Measurements from ENCODE around the gene GRIA4. TPM values are rescaled to one million over a fixed set of nuclear protein-coding genes. Genes with fewer than 3 reads are reported as not detected.

GRIA4 gene
- total RNA-seq, 4 donors from 2014 or later = 0.08 to 1.0 (median 0.76) TPM

DNA sequence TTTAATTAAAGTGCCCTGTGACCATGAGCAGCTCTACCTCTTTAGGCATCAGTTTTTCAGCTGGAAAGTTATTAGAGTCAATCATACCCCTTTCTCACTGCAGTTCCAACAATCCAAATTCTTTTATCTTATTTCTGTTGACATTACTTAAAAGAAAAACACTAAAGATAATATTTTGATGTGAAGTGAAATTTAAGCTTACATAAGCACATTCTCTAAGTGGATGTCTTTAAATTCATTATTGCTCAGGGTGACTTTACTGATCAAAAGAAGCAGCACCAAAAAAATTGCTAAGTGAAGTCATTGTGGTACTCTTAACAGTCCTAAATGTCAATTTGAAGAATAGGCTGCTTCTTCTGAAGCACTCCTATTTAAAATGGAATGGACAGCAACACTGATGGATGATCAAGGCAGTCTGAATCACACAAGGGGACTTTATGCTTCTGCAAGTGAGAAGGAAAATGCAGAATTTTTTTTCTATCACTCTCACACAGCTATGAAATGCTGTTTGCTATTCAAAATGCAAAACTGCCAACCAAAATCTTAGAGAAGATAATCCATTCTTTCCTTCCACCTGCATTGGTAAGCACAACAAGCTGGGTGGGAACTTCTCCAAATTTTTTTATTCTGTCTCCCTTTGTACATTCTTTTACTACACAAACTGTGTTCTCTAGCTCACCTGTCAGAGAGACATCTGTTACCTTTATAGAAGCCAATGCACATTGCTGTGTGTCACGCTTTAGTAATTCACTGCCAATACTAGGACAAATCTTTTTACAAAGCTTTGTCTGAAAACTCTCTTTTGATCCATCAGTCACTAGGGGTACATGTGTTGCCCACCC, 179.9 kb downstream of the GRIA4 start:
- intact Hi-C loops (cut with DNase I; ENCODE audit: low total_unique reads) = no loop called here
- H3K4me3 ChIP-seq (ENCODE audit: low read depth, poor library complexity, severe bottlenecking) = no peak overlapping the region
- WGBS, 2 donors = 70 to 83% methylated on average over 1 of the region's 1 CpG
- no peak for DNase-seq (ENCODE audit: low spot score in 2 of 2)
- TF ChIP-seq, protein P1, sequence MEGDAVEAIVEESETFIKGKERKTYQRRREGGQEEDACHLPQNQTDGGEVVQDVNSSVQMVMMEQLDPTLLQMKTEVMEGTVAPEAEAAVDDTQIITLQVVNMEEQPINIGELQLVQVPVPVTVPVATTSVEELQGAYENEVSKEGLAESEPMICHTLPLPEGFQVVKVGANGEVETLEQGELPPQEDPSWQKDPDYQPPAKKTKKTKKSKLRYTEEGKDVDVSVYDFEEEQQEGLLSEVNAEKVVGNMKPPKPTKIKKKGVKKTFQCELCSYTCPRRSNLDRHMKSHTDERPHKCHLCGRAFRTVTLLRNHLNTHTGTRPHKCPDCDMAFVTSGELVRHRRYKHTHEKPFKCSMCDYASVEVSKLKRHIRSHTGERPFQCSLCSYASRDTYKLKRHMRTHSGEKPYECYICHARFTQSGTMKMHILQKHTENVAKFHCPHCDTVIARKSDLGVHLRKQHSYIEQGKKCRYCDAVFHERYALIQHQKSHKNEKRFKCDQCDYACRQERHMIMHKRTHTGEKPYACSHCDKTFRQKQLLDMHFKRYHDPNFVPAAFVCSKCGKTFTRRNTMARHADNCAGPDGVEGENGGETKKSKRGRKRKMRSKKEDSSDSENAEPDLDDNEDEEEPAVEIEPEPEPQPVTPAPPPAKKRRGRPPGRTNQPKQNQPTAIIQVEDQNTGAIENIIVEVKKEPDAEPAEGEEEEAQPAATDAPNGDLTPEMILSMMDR (IDR thresholded peaks at IDR 0.05) = no peak
- no peak for TF ChIP-seq POLR2A (IDR thresholded peaks at IDR 0.05)

DNA sequence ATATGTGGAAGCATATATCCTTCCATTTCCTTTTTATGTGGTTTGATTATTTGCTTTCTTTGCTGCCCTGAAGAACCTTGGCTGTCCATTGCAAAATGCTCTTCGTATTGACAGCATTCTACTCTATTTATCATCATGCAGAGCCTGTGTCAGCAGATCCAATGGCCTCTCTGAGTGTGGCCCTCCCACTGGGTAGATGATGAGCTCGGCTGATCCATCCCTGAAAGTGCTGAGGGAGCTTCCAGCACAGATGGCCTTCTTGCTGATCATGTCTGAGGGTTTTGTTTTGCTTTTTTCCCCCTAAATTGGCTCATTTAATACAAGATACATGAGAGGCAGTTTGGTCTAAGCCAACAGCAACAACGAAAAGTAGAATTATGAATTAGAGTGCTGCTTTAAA, 181.0 kb downstream of the GRIA4 start:
- no peak overlapping the region for H3K4me3 ChIP-seq (ENCODE audit: low read depth, poor library complexity, severe bottlenecking)
- no peak for TF ChIP-seq POLR2A (IDR thresholded peaks at IDR 0.05)
- TF ChIP-seq, protein P1 (IDR thresholded peaks at IDR 0.05) = no peak
- intact Hi-C loops (cut with DNase I; ENCODE audit: low total_unique reads) = no loop called here
- WGBS, 2 donors = 64 to 77% methylated on average over 3 of the region's 3 CpGs
- DNase-seq (ENCODE audit: low spot score in 2 of 2) = no peak

DNA sequence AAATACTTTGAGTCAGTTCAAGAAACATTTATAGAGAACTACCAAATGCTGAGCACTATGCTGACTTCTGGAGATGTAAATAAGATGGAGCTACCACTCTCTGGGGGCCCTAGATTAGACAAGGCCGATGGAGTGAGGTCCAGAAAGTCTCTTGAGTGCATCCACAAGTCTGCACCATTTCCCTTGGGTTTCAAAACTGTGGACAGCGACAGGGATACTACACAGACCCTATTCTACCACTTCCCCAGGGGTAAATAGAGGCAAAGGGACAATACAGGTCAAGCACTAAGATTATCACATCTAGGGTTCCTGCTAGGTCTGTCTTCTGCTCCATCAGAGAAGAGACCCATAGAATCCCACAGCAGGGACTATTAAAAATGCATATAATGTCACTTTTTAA, 183.2 kb downstream of the GRIA4 start:
- no peak overlapping the region for H3K4me3 ChIP-seq (ENCODE audit: low read depth, poor library complexity, severe bottlenecking)
- WGBS, 2 donors = 81 to 88% methylated on average over 2 of the region's 2 CpGs
- no peak for TF ChIP-seq POLR2A (IDR thresholded peaks at IDR 0.05)
- TF ChIP-seq, protein P1 (IDR thresholded peaks at IDR 0.05) = no peak
- intact Hi-C loops (cut with DNase I; ENCODE audit: low total_unique reads) = no loop called here
- DNase-seq (ENCODE audit: low spot score in 2 of 2) = no peak

GRCh38 chr11:105799263-105799662, 189.4 kb downstream of the GRIA4 start:
- DNase-seq (ENCODE audit: low spot score in 2 of 2) = no peak
- no peak overlapping the region for H3K4me3 ChIP-seq (ENCODE audit: low read depth, poor library complexity, severe bottlenecking)
- TF ChIP-seq, protein P1 (IDR thresholded peaks at IDR 0.05) = no peak
- no peak for TF ChIP-seq POLR2A (IDR thresholded peaks at IDR 0.05)
- 67 to 71% methylated on average over 2 of the region's 2 CpGs for WGBS, 2 donors
- intact Hi-C loops (cut with DNase I; ENCODE audit: low total_unique reads) = no loop called here

DNA sequence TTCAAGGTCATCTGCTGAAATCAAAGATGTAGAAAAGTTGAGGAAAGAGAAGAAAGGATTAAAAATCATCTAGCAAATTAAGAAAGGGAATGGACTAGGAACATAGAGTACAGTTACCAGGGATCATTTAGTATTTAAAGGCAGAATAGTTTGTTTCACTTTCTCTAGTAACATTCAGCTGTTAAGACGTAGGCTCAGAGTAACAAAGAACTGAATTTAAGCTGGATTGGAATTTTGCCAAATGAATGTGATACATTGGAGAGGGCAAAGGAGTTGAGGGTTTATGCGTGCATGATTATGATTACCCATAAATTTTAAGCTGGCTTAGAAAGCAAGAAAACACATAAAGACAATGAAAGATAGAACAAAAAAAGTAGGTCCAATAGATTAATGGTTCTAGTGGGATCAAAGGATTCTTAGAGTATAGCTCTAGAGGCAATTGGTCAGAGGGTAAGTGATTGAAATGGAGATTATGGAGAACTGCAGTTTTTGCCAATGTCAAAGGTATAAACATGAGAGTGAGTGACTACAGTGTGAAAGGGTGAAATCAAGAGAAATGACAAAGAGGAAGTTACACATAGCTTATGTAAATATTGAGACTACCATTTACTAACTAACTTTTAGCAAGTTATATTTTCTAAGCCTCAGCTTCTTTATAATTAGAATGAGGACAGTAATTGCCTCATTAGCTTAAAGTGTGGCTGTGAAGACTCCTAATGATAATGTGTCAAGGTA, 190.0 kb downstream of the GRIA4 start:
- TF ChIP-seq, protein P1 (IDR thresholded peaks at IDR 0.05) = no peak
- no peak for TF ChIP-seq POLR2A (IDR thresholded peaks at IDR 0.05)
- WGBS, 2 donors = 38 to 53% methylated on average over 2 of the region's 2 CpGs
- no peak overlapping the region for H3K4me3 ChIP-seq (ENCODE audit: low read depth, poor library complexity, severe bottlenecking)
- no peak for DNase-seq (ENCODE audit: low spot score in 2 of 2)
- intact Hi-C loops (cut with DNase I; ENCODE audit: low total_unique reads) = no loop called here

Data from lower leg skin (tissue), 4 donors.